ENCODE results near the gene CCDC157. TPM values are rescaled to one million over a fixed set of nuclear protein-coding genes. Genes with fewer than 3 reads are reported as not detected.

CCDC157 gene
- total RNA-seq, 1 donor from 2014 or later: 7.0 TPM

Other genes starting within 250 kb of the CCDC157 start
- gene LIF, start 110.2 kb upstream of the CCDC157 start, total RNA-seq: not detected
- gene OSM, start 90.2 kb upstream of the CCDC157 start, total RNA-seq: not detected
- gene CASTOR1, start 67.5 kb upstream of the CCDC157 start, total RNA-seq: 55.9 TPM
- gene TBC1D10A, start 30.1 kb upstream of the CCDC157 start, total RNA-seq: 107 TPM
- gene SF3A1, start 113 bp upstream of the CCDC157 start, total RNA-seq: 92.9 TPM
- gene RNF215, start 30.4 kb downstream of the CCDC157 start, total RNA-seq: 6.7 TPM
- gene SEC14L2, start 40.0 kb downstream of the CCDC157 start, total RNA-seq: 3.0 TPM
- 4.5 TPM for gene MTFP1, start 68.8 kb downstream of the CCDC157 start, total RNA-seq
- gene SEC14L3, start 115.0 kb downstream of the CCDC157 start, total RNA-seq: not detected
- gene SEC14L4, start 148.7 kb downstream of the CCDC157 start, total RNA-seq: not detected
- not detected for gene SEC14L6, start 189.7 kb downstream of the CCDC157 start, total RNA-seq
- gene GAL3ST1, start 217.7 kb downstream of the CCDC157 start, total RNA-seq: not detected
- 24.7 TPM for gene PES1, start 234.9 kb downstream of the CCDC157 start, total RNA-seq

All from ascending aorta (tissue), 1 donor.